Smooth muscle cell of the umbilical artery (primary cell): ENCODE data around the gene FOXO3B. TPM values are rescaled to one million over a fixed set of nuclear protein-coding genes. Genes with fewer than 3 reads are reported as not detected.

Source experiments
- total RNA-seq: library from RNA; depleted of rRNA; stranded (reverse); fragments of >200 nt; gene quantifications from 2 replicates; pipeline ENCODE4 v1.2.3, GENCODE V29; 2014

FOXO3B gene
- 3.6 and 5.5 TPM in 2 replicates for total RNA-seq

DNA sequence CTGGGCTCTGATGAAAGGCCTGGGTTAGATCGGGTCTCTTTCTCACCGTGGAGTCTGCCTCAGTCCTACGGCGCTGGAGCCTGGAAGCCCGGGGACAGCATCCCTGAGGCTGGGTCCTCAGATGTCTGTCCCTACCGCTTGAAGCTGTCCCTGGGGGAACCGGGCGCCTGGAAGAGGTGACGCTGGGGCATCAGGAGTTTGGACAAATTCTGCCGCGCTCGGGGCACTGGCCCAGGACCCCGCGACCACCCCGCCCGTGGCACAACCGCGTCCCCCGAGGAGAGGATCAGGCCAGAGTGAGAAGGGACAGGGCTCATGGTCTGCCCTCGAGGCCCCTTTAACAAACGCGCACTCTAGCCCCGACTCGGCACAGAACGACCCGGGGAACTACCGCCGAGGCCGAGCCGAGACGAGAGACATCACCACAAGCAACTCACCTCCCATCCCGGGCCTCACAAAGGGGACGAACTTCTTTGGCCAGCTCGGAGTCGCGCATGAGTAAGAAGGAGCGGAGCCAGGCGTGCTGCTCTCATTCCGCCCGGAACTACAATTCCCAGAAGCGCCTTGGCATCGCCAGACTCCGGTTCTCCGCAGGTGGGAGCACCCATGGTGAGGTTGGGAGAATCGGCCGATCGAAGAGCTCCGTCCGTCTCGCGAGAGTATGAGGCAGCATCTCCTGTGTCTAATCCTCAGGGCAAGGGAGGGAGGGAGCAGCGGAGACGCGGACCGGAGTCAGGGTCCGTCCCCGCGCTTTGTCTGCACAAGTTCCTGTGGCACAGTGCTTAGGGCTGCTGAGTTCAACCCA is at the start of gene FOXO3B:
TSS of gene FOXO3B (minus strand) at position 548 of the 805 bp plus-strand sequence. CDS start 663 bp downstream, outside the sequence.

GRCh38 chr17:18644291-18644690 is 37.8 kb downstream of the FOXO3B start, which contains the start of gene TBC1D28:
Gene TBC1D28 (minus strand): TSS chr17:18644391. CDS start chr17:18641352, 3,039 bp downstream.

Other genes with a start within 250 kb of the FOXO3B start
- not detected in 2 replicates for gene LGALS9C, start 205.5 kb downstream of the FOXO3B start, total RNA-seq
- gene TBC1D28, start 37.9 kb downstream of the FOXO3B start, total RNA-seq: not detected in 2 replicates
- under 0.01 and 0.05 TPM in 2 replicates for gene FBXW10, start 61.7 kb upstream of the FOXO3B start, total RNA-seq
- gene TVP23B, start 98.9 kb upstream of the FOXO3B start, total RNA-seq: 135 and 207 TPM in 2 replicates
- 45.4 and 61.6 TPM in 2 replicates for gene PRPSAP2, start 175.8 kb upstream of the FOXO3B start, total RNA-seq